Osteoblast (primary cell): Measurements from ENCODE around the gene DMBX1. TPM values are rescaled to one million over a fixed set of nuclear protein-coding genes. Genes with fewer than 3 reads are reported as not detected.

Experiments
- DNase-seq: peaks from one replicate; pipeline ENCODE4 v3.0.0; 2011; ENCODE audit warnings: low spot score, mixed read lengths; ENCODE audit not compliant: insufficient read length; ENCODE audit errors: missing footprints
- H2AFZ ChIP-seq: 2 replicates; pipeline ENCODE4 v1.6.0; 2011; ENCODE audit warnings: mild to moderate bottlenecking, low read length
- H3K27ac ChIP-seq: 2 replicates; pipeline ENCODE4 v1.5.1; 2011; ENCODE audit warnings: mild to moderate bottlenecking, low read depth, low read length, moderate library complexity
- H3K27me3 ChIP-seq: 2 replicates; pipeline ENCODE4 v1.6.0; 2012; ENCODE audit warnings: mild to moderate bottlenecking, control low read depth, inconsistent platforms, low read length, moderate library complexity; ENCODE audit not compliant: insufficient read depth
- H3K36me3 ChIP-seq: 2 replicates; pipeline ENCODE4 v1.5.1; 2011; ENCODE audit warnings: mild to moderate bottlenecking, low read length, control low read depth, moderate library complexity; ENCODE audit not compliant: insufficient read depth
- H3K4me1 ChIP-seq: 2 replicates; pipeline ENCODE4 v1.5.1; 2011; ENCODE audit warnings: mild to moderate bottlenecking, low read length, control low read depth, moderate library complexity; ENCODE audit not compliant: insufficient read depth
- H3K4me2 ChIP-seq: 2 replicates; pipeline ENCODE4 v1.6.0; 2011; ENCODE audit warnings: mild to moderate bottlenecking, low read length; ENCODE audit not compliant: insufficient read depth
- H3K4me3 ChIP-seq: fragments of 200-600 bp; sonication (generic); 3 replicates; pipeline ENCODE4 v1.5.1; 2012; ENCODE audit warnings: mild to moderate bottlenecking, low read length, inconsistent platforms; ENCODE audit not compliant: insufficient read depth
- H3K79me2 ChIP-seq: 2 replicates; pipeline ENCODE4 v1.6.0; 2012; ENCODE audit warnings: mild to moderate bottlenecking, low read length, control low read depth, inconsistent platforms; ENCODE audit not compliant: insufficient read depth
- H3K9me3 ChIP-seq: 2 replicates; pipeline ENCODE4 v1.5.1; 2011; ENCODE audit warnings: low read depth, low read length, control low read depth
- H4K20me1 ChIP-seq: 2 replicates; pipeline ENCODE4 v1.6.0; 2012; ENCODE audit warnings: mild to moderate bottlenecking, low read length, control low read depth; ENCODE audit not compliant: insufficient read depth
- CTCF ChIP-seq: IDR thresholded peaks from 2 replicates; pipeline ENCODE4 v1.5.1; 2011; ENCODE audit warnings: mild to moderate bottlenecking, low read depth, low read length, moderate library complexity; ENCODE audit errors: extremely low read depth
- total RNA-seq: library from RNA; depleted of rRNA; stranded (reverse); fragments of >200 nt; gene quantifications from 2 replicates; pipeline ENCODE4 v1.2.3, GENCODE V29; 2012

DMBX1 gene
- total RNA-seq, 1 donor: not detected

GRCh38 chr1:46523496-46524353, 34.1 kb downstream of the DMBX1 start:
- no peak overlapping the region for H3K4me2 ChIP-seq
- peaks cover 29% of the 10 kb centered on the region for H3K4me1 ChIP-seq
- H4K20me1 ChIP-seq: no peaks in the 10 kb centered on the region
- no peak overlapping the region for H3K27ac ChIP-seq
- TF ChIP-seq CTCF: no peak
- no peaks in the 10 kb centered on the region for H3K79me2 ChIP-seq
- peak; percentile 58 for DNase-seq
- H3K4me3 ChIP-seq: no peak overlapping the region
- no peaks in the 10 kb centered on the region for H3K36me3 ChIP-seq
- H3K9me3 ChIP-seq: no peaks in the 10 kb centered on the region
- H3K27me3 ChIP-seq: peaks cover 9% of the 10 kb centered on the region
- H2AFZ ChIP-seq: no peak overlapping the region

- Histone ChIP-seq H4K20me1 (no peaks in the 10 kb centered on the region), H3K4me1 (peaks cover 27% of the 10 kb centered on the region), H3K27ac (no peak overlapping the region), H3K36me3 (no peaks in the 10 kb centered on the region), H3K27me3 (peaks cover 18% of the 10 kb centered on the region), H3K4me2 (no peak overlapping the region), H2AFZ (no peak overlapping the region), H3K4me3 (no peak overlapping the region), H3K79me2 (no peaks in the 10 kb centered on the region), H3K9me3 (no peaks in the 10 kb centered on the region)
- DNase-seq: no peak
- no peak for TF ChIP-seq CTCF
These were observed 35.2 kb downstream of the DMBX1 start for GRCh38 chr1:46524843-46525242.

- Histone ChIP-seq H3K27ac (no peak overlapping the region), H3K4me2 (no peak overlapping the region), H3K27me3 (peaks cover 18% of the 10 kb centered on the region), H4K20me1 (no peaks in the 10 kb centered on the region), H3K36me3 (no peaks in the 10 kb centered on the region), H3K4me1 (peaks cover 21% of the 10 kb centered on the region), H3K4me3 (no peak overlapping the region), H2AFZ (no peak overlapping the region), H3K9me3 (no peaks in the 10 kb centered on the region), H3K79me2 (no peaks in the 10 kb centered on the region)
- DNase-seq: peak; percentile 38
- no peak for TF ChIP-seq CTCF
These were observed 35.8 kb downstream of the DMBX1 start for GRCh38 chr1:46525253-46525983.
